GM19324 (cell line): Measurements from ENCODE around the gene PNO1.
"Not testable (repeated sequence)": the region's sequence is repeated elsewhere in the genome, so short reads cannot be mapped to it uniquely, and the experiment has no call there.

Experiments used
- ATAC-seq: cut with Tn5 transposase; IDR thresholded peaks from one replicate; pipeline ENCODE4 v1.9.1; 2021; ENCODE audit warnings: mild to moderate bottlenecking, moderate library complexity; ENCODE audit not compliant: unreplicated experiment, low FRiP score

Gene PNO1

DNA sequence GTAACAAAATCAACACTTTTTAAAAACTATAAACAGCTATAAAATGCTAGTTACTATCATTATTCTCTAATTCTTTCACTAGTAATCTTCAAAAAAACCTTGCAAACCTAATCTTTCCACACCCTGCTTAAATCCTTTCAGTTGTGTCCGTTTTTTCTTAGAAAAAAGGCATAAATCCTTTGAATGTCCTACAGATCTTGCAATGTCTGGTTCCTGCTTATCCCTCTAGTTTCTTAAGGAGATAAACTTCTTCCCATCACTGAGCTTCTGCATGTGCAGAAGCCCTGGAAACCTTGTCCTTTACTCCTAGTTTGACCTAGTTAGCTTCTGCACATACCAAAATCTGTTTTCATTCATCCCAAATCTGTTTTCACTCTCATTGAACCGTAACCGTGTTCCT lies 1.3 kb upstream of the PNO1 start:
- no peak for ATAC-seq

DNA sequence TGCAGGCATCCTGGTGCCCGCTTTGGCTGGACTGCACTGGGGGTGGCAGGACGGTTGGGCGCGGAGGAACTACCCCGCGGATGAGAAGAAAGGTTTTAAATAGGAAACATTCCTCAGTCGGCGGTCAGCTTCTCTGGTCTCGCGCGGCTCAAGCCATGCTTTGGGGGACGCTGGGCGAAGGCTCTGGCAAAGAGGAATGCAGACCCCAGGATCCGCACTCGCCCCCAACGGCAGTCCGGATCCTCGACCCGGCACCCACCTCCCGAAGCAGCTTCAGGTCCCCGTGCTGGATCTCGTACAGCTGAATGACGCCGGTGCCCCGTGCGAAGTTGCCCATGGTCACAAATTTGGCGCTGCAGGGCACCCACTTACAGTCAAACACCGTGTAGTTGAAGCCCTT lies 686 bp upstream of the PNO1 start:
- peak; percentile 36 for ATAC-seq

GRCh38 chr2:68158134-68158447 lies 403 bp downstream of the PNO1 start:
- no peak for ATAC-seq

DNA sequence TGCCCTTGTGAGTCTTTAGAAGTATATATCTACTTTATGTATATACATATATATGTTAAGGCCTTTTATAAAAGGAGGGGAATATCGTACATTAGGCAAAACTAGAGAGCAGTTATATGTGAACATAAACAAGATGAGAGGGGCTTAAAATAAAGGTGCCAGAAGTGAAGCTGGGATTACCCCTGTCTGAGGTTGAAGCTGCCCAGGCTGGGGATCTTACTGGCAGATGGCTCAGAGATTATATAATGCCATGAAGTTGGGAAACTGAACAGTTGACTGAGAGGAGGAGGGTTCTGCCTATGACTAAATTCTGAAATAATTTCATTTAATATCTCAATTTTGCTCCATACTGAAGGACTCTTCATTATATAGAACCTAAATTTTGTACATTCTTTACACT lies 6.0 kb downstream of the PNO1 start:
- no peak for ATAC-seq

DNA sequence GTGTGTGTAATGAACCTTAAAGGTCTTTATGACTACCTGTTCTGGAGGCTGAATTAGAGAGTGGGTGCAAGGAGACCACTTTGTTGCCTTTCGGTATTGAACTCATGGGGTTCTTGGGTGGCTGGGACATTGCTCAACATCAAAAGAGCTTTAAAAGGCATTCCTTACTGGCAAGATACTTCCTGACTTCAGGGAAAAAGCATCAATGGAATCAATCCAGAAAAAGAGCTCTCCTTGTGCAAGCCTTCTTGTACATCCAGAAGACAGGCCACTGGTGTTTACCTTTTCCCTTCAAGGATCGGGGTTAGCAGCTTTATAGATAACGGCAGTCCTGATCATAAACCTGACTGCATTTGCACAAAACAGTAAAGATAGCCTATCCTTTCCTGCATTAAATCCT lies 9.5 kb downstream of the PNO1 start:
- no peak for ATAC-seq

DNA sequence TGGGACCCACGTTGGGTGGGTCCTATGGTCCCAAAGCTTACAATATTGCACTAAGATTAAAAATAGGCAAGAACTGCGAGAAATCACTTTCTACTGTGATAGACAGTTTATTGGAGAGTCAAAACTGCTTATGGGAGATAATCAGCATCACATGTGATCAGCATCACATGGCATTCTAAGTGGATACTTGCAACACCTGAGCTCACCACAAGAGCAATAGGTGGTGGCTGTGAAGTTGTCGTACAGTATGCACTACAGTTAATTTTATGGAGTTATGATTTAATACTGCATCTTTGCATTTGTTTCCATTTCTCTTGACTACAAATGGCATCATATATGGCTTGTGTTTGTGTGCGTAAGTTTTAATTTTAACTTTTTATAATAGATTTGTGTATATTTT lies 11.6 kb downstream of the PNO1 start:
- ATAC-seq: no peak

GRCh38 chr2:68171146-68171545 lies 13.5 kb downstream of the PNO1 start:
- no peak for ATAC-seq

- ATAC-seq: no peak
Measured at GRCh38 chr2:68171684-68172083, 14.0 kb downstream of the PNO1 start.

GRCh38 chr2:68172521-68172920 lies 14.8 kb downstream of the PNO1 start:
- no peak for ATAC-seq

DNA sequence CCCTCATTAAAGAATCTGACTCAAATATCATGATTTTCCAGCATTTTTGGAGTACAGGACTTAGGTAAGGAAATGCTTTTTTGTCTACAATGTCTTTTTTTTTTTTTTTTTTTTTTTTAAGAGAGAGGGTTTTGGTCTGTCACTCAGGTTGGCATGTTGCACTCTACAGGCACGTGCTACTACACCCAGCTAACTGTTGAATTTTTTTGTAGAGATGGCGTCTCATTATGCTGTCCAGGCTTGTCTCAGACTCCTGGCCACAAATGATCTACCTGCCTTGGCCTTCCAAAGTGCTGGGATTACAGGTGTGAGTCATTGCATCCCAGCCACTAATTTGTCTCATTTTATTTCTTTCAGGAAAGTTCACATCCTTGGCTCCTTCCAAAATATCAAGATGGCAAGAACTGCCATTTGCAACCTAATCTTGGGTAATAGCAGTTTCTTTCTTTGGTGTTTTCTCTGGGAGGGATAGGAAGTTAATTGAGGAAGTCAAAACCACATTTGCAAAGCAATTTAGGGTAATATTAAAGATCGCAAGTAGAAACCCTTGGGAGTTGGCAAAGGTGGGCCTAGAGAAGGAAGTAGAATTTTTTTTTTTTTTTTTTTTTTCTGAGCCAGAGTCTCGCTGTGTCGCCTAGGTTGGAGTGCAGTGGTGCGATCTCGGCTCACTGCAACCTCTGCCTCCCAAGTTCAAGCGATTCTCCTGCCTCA lies 15.5 kb downstream of the PNO1 start:
- no peak for ATAC-seq

GRCh38 chr2:68175210-68175609 lies 17.5 kb downstream of the PNO1 start:
- ATAC-seq: not testable (repeated sequence)

DNA sequence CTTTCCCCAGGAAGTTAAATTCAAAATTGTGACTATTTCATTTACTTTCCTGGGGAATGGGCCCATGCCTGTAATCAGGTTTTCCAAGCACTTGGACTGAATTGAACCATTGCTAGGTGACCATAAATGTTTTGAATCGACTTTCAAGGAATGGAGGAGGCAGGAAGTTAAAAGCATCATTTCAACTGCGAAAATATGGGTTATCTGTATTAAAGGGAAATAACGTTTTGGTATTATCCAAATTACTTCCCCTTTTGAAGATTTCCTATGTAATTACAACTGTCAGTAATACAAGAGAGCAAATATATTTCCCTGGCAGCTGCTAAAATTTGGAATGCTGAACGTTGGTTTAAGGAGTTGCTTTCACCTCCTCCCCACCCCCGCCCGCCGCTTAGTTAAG lies 19.0 kb downstream of the PNO1 start:
- no peak for ATAC-seq

GRCh38 chr2:68177541-68177940 lies 19.9 kb downstream of the PNO1 start:
- ATAC-seq: no peak

DNA sequence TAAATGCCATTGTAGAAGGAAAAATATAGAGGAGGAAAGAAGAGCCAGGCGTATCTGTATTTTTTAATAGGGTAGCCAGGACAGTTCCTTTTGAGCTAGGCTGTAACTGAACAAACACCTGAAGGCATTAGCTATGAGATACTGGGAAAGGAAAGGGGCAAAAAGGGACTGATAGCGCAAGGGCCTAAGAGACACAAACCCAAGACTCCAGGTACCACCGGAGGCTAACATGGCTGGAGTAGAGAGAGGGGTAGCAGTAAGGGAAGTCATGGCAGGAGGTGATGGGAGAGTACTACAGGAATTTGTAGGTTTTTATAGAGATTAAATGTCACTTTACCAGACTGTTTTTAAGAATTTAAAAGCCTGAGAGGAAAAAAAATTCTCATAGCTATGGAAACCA lies 20.7 kb downstream of the PNO1 start:
- ATAC-seq: no peak

DNA sequence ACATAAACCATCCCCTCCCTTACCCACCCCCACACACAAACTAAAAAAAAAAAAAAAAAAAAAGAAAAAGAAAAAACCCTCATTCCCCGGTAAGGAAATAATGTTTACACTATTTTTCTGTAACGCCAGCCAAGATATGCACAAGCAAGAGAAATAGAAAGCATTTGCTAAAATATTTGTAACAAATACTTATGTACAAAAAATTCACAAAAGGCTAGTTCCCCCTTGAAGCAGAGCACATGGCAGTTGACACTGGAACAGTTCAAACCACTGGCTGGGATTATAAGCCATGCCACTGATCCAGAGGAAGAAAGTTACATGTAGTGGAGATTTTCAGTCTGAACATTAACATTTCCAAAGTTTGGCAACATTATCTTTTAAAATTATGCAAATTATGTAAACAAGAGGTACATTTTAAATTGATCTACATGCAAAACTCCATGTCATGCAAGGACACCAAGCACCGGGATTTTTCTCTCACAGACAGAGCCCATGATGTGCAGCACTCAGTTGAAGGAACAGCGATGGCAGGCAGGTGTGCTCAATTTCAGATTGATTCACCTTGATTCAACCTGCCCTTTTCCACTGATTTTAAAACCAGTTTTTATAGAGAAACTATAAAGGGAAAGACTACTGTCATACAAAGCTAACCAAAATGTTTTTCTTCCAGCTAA lies 21.4 kb downstream of the PNO1 start:
- ATAC-seq: no peak

DNA sequence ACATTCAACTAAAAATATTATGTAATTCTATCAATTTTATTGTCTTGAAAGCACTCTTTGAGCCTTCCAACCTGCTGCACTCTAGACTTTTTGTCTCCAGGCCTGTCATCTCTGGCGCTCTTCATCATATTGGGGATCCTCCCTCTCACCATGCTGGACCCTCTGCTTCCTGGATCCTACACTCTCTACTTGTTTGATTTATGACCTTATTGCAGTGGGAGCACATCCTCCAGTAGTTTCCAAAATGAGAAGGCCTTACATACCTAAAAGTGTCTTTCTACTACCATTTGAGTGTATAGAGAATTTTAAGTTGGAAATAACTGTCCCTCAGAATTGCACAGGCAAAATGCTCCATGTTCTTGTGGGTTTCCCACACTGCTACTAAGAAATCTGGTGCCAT lies 25.2 kb downstream of the PNO1 start:
- no peak for ATAC-seq

DNA sequence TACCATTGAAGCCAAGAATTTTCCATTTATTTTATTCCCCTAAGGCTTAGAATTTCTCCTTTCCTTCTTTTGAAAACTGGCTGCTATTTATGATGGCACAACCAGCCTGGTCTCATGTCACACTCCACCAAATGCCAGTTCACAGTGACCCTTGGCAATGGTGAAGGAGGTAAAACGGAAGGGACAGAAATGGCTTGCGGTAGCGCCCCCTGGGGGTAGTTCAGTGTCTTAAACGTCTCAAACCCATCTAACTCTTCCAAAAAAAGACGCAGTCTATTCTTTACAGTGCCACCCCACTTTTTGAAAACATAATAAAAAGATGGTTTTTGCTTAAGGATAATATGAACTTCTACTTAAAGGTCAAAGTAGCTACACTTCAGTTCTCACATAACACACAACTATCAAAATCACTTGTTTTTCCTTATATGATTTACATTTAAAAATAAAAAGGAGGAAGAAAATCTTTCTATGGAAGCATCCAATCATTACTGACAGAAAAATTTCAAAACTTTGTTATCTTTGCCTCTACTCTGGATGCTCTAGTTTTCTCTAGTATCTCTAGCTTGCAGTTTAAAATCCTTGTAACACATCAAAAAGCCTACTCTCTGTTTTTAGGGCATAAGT lies 28.0 kb downstream of the PNO1 start:
- no peak for ATAC-seq

GRCh38 chr2:68187329-68187728 lies 29.6 kb downstream of the PNO1 start:
- no peak for ATAC-seq

- ATAC-seq: no peak
Measured at GRCh38 chr2:68188831-68189230, 31.1 kb downstream of the PNO1 start.

- ATAC-seq: no peak
Measured at GRCh38 chr2:68189991-68190784, 32.5 kb downstream of the PNO1 start.

DNA sequence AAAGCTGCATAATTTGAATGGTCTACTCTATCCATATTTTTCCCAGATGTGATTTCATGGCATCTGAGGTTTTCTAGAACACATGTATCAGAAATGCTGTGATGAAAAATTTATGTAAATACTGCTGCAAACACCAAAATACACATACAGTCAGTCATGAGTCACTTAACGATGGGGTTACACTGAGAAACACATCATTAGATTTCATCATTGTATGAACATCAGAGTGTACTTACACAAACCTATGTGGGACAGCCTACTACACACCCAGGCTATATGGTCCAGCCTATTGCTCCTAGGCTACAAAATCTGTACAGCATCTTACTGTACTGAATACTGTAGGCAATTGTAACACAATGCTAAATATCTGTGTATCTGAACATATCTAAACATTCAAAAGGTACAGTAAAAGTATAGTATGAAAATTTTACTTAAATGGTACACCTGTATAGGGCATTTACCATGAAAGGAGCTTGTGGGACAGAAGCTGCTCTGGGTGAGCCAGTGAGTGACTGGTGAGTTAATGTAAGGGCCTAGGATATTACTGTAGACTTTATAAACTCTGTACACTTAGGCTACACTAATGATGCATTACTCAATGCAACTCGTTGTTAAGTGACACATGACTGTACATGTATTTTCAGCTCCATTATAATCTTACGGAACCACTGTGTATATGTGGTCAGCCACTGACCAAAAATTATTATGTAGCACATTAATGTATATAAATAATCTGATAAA lies 33.5 kb downstream of the PNO1 start:
- ATAC-seq: no peak
